ENCODE data around the gene TKTL1.

- TF ChIP-seq, protein P1, sequence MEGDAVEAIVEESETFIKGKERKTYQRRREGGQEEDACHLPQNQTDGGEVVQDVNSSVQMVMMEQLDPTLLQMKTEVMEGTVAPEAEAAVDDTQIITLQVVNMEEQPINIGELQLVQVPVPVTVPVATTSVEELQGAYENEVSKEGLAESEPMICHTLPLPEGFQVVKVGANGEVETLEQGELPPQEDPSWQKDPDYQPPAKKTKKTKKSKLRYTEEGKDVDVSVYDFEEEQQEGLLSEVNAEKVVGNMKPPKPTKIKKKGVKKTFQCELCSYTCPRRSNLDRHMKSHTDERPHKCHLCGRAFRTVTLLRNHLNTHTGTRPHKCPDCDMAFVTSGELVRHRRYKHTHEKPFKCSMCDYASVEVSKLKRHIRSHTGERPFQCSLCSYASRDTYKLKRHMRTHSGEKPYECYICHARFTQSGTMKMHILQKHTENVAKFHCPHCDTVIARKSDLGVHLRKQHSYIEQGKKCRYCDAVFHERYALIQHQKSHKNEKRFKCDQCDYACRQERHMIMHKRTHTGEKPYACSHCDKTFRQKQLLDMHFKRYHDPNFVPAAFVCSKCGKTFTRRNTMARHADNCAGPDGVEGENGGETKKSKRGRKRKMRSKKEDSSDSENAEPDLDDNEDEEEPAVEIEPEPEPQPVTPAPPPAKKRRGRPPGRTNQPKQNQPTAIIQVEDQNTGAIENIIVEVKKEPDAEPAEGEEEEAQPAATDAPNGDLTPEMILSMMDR (IDR thresholded peaks at IDR 0.05; ENCODE audit: poor library complexity, severe bottlenecking): no peak
- no peak for TF ChIP-seq RAD21 (conservative IDR thresholded peaks at IDR 0.05)
- TF ChIP-seq, protein P2, sequence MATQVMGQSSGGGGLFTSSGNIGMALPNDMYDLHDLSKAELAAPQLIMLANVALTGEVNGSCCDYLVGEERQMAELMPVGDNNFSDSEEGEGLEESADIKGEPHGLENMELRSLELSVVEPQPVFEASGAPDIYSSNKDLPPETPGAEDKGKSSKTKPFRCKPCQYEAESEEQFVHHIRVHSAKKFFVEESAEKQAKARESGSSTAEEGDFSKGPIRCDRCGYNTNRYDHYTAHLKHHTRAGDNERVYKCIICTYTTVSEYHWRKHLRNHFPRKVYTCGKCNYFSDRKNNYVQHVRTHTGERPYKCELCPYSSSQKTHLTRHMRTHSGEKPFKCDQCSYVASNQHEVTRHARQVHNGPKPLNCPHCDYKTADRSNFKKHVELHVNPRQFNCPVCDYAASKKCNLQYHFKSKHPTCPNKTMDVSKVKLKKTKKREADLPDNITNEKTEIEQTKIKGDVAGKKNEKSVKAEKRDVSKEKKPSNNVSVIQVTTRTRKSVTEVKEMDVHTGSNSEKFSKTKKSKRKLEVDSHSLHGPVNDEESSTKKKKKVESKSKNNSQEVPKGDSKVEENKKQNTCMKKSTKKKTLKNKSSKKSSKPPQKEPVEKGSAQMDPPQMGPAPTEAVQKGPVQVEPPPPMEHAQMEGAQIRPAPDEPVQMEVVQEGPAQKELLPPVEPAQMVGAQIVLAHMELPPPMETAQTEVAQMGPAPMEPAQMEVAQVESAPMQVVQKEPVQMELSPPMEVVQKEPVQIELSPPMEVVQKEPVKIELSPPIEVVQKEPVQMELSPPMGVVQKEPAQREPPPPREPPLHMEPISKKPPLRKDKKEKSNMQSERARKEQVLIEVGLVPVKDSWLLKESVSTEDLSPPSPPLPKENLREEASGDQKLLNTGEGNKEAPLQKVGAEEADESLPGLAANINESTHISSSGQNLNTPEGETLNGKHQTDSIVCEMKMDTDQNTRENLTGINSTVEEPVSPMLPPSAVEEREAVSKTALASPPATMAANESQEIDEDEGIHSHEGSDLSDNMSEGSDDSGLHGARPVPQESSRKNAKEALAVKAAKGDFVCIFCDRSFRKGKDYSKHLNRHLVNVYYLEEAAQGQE (IDR thresholded peaks at IDR 0.05; ENCODE audit: borderline replicate concordance): no peak
Observed at GRCh38 chrX:154322890-154323289, 27.3 kb downstream of the TKTL1 start.

Data from neural cell (in vitro differentiated cells).